Endothelial cell of umbilical vein (primary cell): ENCODE measurements around the gene ZNF764.

Experiments used
- CTCF ChIP-seq, 2 donors: IDR thresholded peaks; 1 replicate in 1 of 2; 2 replicates in 1 of 2; pipeline ENCODE4 v1.5.1; 2011; ENCODE audit warnings: low read length in 2 of 2, mild to moderate bottlenecking in 2 of 2, moderate library complexity in 2 of 2, control low read depth in 1 of 2, inconsistent platforms in 1 of 2, low read depth in 1 of 2; ENCODE audit not compliant: insufficient read depth in 1 of 2; ENCODE audit errors: extremely low read depth in 1 of 2
- EZH2 ChIP-seq: IDR thresholded peaks from 2 replicates; pipeline ENCODE4 v1.6.1; 2012; ENCODE audit warnings: borderline replicate concordance, low read depth, mild to moderate bottlenecking, moderate library complexity, low read length, inconsistent platforms; ENCODE audit not compliant: severe bottlenecking
- FOS ChIP-seq: IDR thresholded peaks from 2 replicates; pipeline ENCODE4 v1.6.1; 2011; ENCODE audit warnings: mild to moderate bottlenecking, low read length, moderate library complexity, borderline replicate concordance; ENCODE audit not compliant: insufficient read depth
- GATA2 ChIP-seq: IDR thresholded peaks from 2 replicates; pipeline ENCODE4 v1.7.0; 2011; ENCODE audit warnings: low read depth, mild to moderate bottlenecking, moderate library complexity, mixed read lengths, low read length; ENCODE audit not compliant: insufficient read length, insufficient read depth
- MAX ChIP-seq: IDR thresholded peaks from 2 replicates; pipeline ENCODE4 v1.6.1; 2011; ENCODE audit not compliant: insufficient read depth, insufficient read length
- POLR2A ChIP-seq: IDR thresholded peaks from 2 replicates; pipeline ENCODE4 v1.6.1; 2012; ENCODE audit warnings: low read depth, mild to moderate bottlenecking, control low read depth, low read length
- POLR2AphosphoS5 ChIP-seq: IDR thresholded peaks from 2 replicates; pipeline ENCODE4 v1.6.1; 2012; ENCODE audit warnings: low read depth, mild to moderate bottlenecking, control low read depth, low read length, moderate library complexity; ENCODE audit not compliant: insufficient read depth

GRCh38 chr16:30554557-30555314 is 3.4 kb downstream of the ZNF764 start:
- no peak for TF ChIP-seq CTCF (IDR thresholded peaks at IDR 0.05; ENCODE audit: extremely low read depth in 1 of 2, insufficient read depth in 1 of 2, low read depth in 1 of 2, low read length in 2 of 2)
- no peak for TF ChIP-seq POLR2AphosphoS5
- no peak for TF ChIP-seq MAX
- no peak for TF ChIP-seq POLR2A
- TF ChIP-seq EZH2 = no peak
- no peak for TF ChIP-seq FOS
- TF ChIP-seq GATA2 = no peak
